Measurements from ENCODE around the gene NIFK.

The NIFK gene

GRCh38 chr2:121736462-121737336, at the start of gene NIFK:
Gene NIFK, minus strand, starts transcription at chr2:121736875. Its CDS starts 25 bp downstream, at chr2:121736850.
- peak; percentile 100 for DNase-seq (ENCODE audit: low read depth)

- no peak for DNase-seq (ENCODE audit: low read depth)
These were observed 46.5 kb upstream of the NIFK start for GRCh38 chr2:121783180-121783579.

- DNase-seq (ENCODE audit: low read depth), result no peak
These were observed 42.2 kb upstream of the NIFK start for GRCh38 chr2:121778741-121779487.

- DNase-seq (ENCODE audit: low read depth), result no peak
These were observed 41.0 kb upstream of the NIFK start for GRCh38 chr2:121777699-121778058.

GRCh38 chr2:121776885-121777698, 40.4 kb upstream of the NIFK start:
- no peak for DNase-seq (ENCODE audit: low read depth)

GRCh38 chr2:121776361-121776760, 39.7 kb upstream of the NIFK start:
- DNase-seq (ENCODE audit: low read depth), result no peak

GRCh38 chr2:121774235-121774634, 37.6 kb upstream of the NIFK start:
- no peak for DNase-seq (ENCODE audit: low read depth)

- no peak for DNase-seq (ENCODE audit: low read depth)
These were observed 35.5 kb upstream of the NIFK start for GRCh38 chr2:121771976-121772742.

GRCh38 chr2:121768143-121768755, 31.6 kb upstream of the NIFK start:
- DNase-seq (ENCODE audit: low read depth), result no peak

GRCh38 chr2:121766624-121767023, 29.9 kb upstream of the NIFK start:
- DNase-seq (ENCODE audit: low read depth), result no peak

GRCh38 chr2:121764681-121765228, 28.1 kb upstream of the NIFK start:
- DNase-seq (ENCODE audit: low read depth), result no peak

GRCh38 chr2:121755237-121756111, 18.8 kb upstream of the NIFK start, which contains the start of gene TSN:
Gene TSN, plus strand, starts transcription at chr2:121755651. Its CDS starts 129 bp downstream, at chr2:121755780.
- peak; percentile 93 for DNase-seq (ENCODE audit: low read depth)

GRCh38 chr2:121754851-121755236, 18.2 kb upstream of the NIFK start:
- no peak for DNase-seq (ENCODE audit: low read depth)

GRCh38 chr2:121748202-121748601, 11.5 kb upstream of the NIFK start:
- no peak for DNase-seq (ENCODE audit: low read depth)

- DNase-seq (ENCODE audit: low read depth), result no peak
These were observed 9.4 kb upstream of the NIFK start for GRCh38 chr2:121746071-121746578.

- no peak for DNase-seq (ENCODE audit: low read depth)
These were observed 4.8 kb upstream of the NIFK start for GRCh38 chr2:121741450-121741849.

GRCh38 chr2:121740973-121741372, 4.3 kb upstream of the NIFK start:
- DNase-seq (ENCODE audit: low read depth), result no peak

- no peak for DNase-seq (ENCODE audit: low read depth)
These were observed 574 bp downstream of the NIFK start for GRCh38 chr2:121736140-121736461.

GRCh38 chr2:121735518-121736074, 1.1 kb downstream of the NIFK start:
- DNase-seq (ENCODE audit: low read depth), result no peak
